Stimulated activated CD8-positive, alpha-beta memory T cell treated with anti-CD3 and anti-CD28 coated beads, Interleukin-4, amount 100 ng/mL, for 24 hours (primary cell): Measurements from ENCODE around the gene CDH10.

Source experiments
- DNase-seq: peaks from one replicate; pipeline ENCODE4 v3.0.0-alpha.2; 2020; ENCODE audit warnings: low read depth

The CDH10 gene

GRCh38 chr5:24480952-24481351 is 163.8 kb downstream of the CDH10 start:
- DNase-seq: no peak

GRCh38 chr5:24477958-24478357 is 166.8 kb downstream of the CDH10 start:
- DNase-seq: no peak

DNA sequence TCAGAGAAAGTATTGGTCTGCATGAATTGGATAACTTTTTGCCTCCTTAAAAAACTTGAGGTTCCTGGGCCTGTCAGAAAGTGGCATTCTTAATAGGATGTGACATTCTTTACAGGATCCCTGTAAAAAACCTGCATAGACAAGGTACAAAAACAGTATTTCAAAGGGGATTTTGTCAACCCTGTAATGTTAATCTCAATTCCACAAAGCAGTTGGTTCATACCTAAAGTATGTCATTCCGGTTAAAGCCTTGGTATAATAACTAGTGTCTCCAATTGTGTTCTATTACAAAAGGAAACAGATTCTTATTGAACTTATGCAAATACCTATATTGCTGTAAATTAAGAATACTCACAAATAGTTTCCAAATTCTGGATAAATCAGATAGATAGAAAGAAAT is 169.7 kb downstream of the CDH10 start:
- no peak for DNase-seq

- no peak for DNase-seq
Measured at GRCh38 chr5:24474685-24475084, 170.1 kb downstream of the CDH10 start.

DNA sequence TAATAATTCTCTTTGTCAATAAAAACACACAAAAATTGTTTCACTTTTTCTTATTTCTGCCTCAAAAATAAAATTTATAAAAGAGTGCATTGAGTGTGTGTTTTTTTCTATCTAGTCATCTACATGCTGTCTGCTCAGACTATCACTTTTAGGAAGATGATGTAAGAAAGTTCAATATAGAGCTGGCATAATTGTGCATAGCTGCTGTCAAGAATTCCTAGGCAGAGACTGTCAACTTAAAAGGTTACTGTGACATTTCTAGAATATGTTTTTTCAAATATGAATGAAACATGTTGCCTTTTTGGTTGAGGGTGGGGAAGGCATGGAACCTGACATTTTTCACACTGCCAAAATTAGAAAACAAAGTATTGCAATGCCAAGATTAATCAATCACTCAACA is 172.3 kb downstream of the CDH10 start:
- no peak for DNase-seq

DNA sequence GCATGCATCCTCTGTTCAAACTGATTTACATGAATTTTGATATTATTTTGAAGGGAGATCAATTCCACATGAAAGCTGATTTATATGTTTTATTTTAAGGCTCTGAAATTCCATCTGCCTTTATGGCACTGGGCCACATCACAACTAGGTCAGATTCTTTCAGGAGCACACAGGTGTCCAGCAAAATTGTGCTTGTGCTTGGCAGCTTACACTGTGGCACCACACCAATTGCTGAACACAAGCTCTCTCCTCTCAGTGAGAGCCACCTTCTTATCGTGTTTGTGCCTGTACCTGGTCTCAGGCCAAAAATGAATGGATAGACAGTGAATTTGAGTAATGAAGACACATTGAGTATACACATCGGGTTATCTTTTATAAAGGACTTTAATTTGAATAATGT is 200.4 kb downstream of the CDH10 start:
- DNase-seq: no peak

- DNase-seq: no peak
Measured at GRCh38 chr5:24439465-24439864, 205.3 kb downstream of the CDH10 start.
